Chondrocyte (in vitro differentiated cells): ENCODE results near the gene CCL28. TPM values are rescaled to one million over a fixed set of nuclear protein-coding genes. Genes with fewer than 3 reads are reported as not detected.
"Not testable (repeated sequence)": the region's sequence is repeated elsewhere in the genome, so short reads cannot be mapped to it uniquely, and the experiment has no call there.

Source experiments
- DNase-seq: peaks from one replicate; pipeline ENCODE4 v3.0.0; 2021; ENCODE audit warnings: mixed read lengths, low spot score
- H3K27ac Mint-ChIP-seq: one replicate; pipeline ENCODE4 v1.8.0; 2021; ENCODE audit warnings: mild to moderate bottlenecking, moderate library complexity, mixed read lengths; ENCODE audit not compliant: unreplicated experiment
- H3K27me3 Mint-ChIP-seq: 2 replicates; pipeline ENCODE4 v1.8.0; 2021; ENCODE audit warnings: low read depth, mixed read lengths
- H3K36me3 Mint-ChIP-seq: 2 replicates; pipeline ENCODE4 v1.8.0; 2021; ENCODE audit warnings: low read depth, mixed read lengths
- H3K4me1 Mint-ChIP-seq: 2 replicates; pipeline ENCODE4 v1.8.0; 2021; ENCODE audit warnings: low read depth, mild to moderate bottlenecking, mixed read lengths
- H3K4me3 Mint-ChIP-seq: one replicate; pipeline ENCODE4 v1.8.0; 2021; ENCODE audit warnings: mild to moderate bottlenecking, moderate library complexity, mixed read lengths; ENCODE audit not compliant: unreplicated experiment
- H3K9me3 Mint-ChIP-seq: 2 replicates; pipeline ENCODE4 v1.8.0; 2021; ENCODE audit warnings: low read depth, mixed read lengths
- CTCF ChIP-seq: fragments of 200-600 bp; sonication (generic); IDR thresholded peaks from 2 replicates; pipeline ENCODE4 v1.5.0; 2021; ENCODE audit warnings: antibody characterized with exemption, mild to moderate bottlenecking, moderate library complexity
- long read RNA-seq: library from polyadenylated mRNA; stranded (forward); transcript quantifications from one replicate; pipeline ENCODE4 v2.0.0, GENCODE V29; 2021
- total RNA-seq: library from RNA; stranded (reverse); gene quantifications from 3 replicates; pipeline ENCODE4 v1.2.1, GENCODE V29; 2021

The CCL28 gene, protein sequence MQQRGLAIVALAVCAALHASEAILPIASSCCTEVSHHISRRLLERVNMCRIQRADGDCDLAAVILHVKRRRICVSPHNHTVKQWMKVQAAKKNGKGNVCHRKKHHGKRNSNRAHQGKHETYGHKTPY
- 0.10 TPM in 1 of 3 replicates, not detected in the others for total RNA-seq
- long read RNA-seq = 0 reads

DNA sequence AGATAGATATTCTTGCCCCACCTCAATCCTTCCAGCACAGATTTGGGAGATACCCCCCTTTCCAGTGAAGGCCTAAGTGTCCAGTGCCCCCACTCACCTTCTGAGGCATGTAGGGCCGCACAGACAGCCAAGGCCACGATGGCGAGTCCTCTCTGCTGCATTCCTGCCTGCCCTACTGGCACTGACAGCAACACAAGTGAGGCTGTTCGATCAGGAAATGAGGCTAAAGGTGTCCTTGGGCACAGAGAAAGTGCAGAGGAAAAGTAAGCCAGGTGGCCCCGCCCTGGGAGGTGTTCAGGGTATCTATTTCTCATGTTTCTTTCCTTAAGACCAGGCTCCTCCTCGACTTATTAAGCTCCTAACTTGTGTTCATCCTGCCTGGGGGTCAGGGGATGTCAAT, at the start of gene CCL28:
TSS of gene CCL28 (minus strand) at position 236 of the 400 bp plus-strand sequence. CDS start at position 161, 75 bp downstream.
- no peak for TF ChIP-seq CTCF
- H3K27ac Mint-ChIP-seq = no peak within 1 kb of the TSS
- H3K27me3 Mint-ChIP-seq = no peaks in the 10 kb centered on the region

DNA sequence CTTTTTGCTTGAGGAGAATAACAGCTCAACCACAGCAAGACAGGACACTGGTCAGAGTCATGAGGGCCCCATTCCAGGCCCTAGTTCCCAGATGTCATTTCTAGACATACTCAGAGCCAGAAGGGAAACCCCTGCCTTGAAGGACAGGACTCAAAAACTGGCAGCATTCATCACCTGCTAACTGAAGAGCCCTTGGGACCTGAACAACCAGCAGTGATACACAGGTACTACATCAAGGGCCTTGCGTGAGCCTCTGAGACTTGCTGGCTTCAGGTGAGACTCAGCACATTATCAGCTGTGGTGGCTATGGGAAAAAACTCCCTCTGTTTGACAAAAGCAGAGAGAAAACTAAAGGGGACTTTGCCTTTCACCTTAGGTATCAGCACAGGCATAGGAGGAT, 48.9 kb upstream of the CCL28 start:
- DNase-seq = no peak
- no peak for TF ChIP-seq CTCF
- no peak overlapping the region for H3K4me3 Mint-ChIP-seq
- H3K27ac Mint-ChIP-seq = no peak overlapping the region
- peaks cover 2% of the 10 kb centered on the region for H3K4me1 Mint-ChIP-seq
- peaks cover 17% of the 10 kb centered on the region for H3K9me3 Mint-ChIP-seq
- H3K36me3 Mint-ChIP-seq = peaks cover 24% of the 10 kb centered on the region
- no peaks in the 10 kb centered on the region for H3K27me3 Mint-ChIP-seq

More for the DNA sequence above, at the start of gene CCL28:
- H3K4me3 Mint-ChIP-seq = no peak within 1 kb of the TSS
- H3K9me3 Mint-ChIP-seq = no peaks in the 10 kb centered on the region
- DNase-seq = no peak
- peaks cover 5% of the 10 kb centered on the region for H3K4me1 Mint-ChIP-seq
- no peaks in the 10 kb centered on the region for H3K36me3 Mint-ChIP-seq

DNA sequence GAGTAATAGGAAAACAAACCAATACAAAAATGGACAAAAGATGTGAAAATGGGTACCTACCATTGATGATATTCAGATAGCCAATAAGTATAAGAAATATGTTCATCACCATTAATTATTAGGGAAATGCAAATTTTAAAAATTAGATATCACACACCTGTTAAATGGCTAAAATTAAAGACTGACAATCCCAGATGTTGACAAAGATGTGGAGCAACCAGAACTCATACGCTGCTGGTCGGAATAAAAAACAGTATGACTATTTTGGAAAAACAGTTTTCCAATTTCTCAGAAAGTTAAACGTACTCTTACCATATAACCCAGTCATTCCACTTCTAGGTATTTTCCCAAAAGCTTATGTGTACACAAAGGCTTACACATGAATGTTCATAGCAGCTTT, 44.4 kb upstream of the CCL28 start:
- Mint-ChIP-seq H3K27me3 (no peaks in the 10 kb centered on the region), H3K27ac (no peak overlapping the region)
- DNase-seq = no peak

GRCh38 chr5:43441575-43441974, 29.4 kb upstream of the CCL28 start:
- not testable (repeated sequence) for H3K27ac Mint-ChIP-seq, DNase-seq, H3K4me3 Mint-ChIP-seq, H3K27me3 Mint-ChIP-seq, H3K4me1 Mint-ChIP-seq
- Mint-ChIP-seq H3K36me3 (peaks cover 35% of the 10 kb centered on the region), H3K9me3 (peaks cover 48% of the 10 kb centered on the region)

More for the DNA sequence above, 44.4 kb upstream of the CCL28 start:
- no peak overlapping the region for H3K4me3 Mint-ChIP-seq
- peaks cover 33% of the 10 kb centered on the region for H3K36me3 Mint-ChIP-seq
- TF ChIP-seq CTCF = no peak
- peaks cover 15% of the 10 kb centered on the region for H3K9me3 Mint-ChIP-seq
- no peaks in the 10 kb centered on the region for H3K4me1 Mint-ChIP-seq

- TF ChIP-seq CTCF = no peak
- Mint-ChIP-seq H3K27me3 (no peaks in the 10 kb centered on the region), H3K27ac (no peak overlapping the region), H3K4me3 (no peak overlapping the region), H3K36me3 (peaks cover 15% of the 10 kb centered on the region), H3K4me1 (peaks cover 18% of the 10 kb centered on the region), H3K9me3 (peaks cover 32% of the 10 kb centered on the region)
- no peak for DNase-seq
These were observed 25.0 kb upstream of the CCL28 start for GRCh38 chr5:43437062-43437660.

- no peaks in the 10 kb centered on the region for H3K27me3 Mint-ChIP-seq
- peak overlapping the region; percentile 25 for H3K27ac Mint-ChIP-seq
- DNase-seq = no peak
These were observed 21.2 kb upstream of the CCL28 start for GRCh38 chr5:43433382-43433781.

More at GRCh38 chr5:43433382-43433781, 21.2 kb upstream of the CCL28 start:
- Mint-ChIP-seq H3K36me3 (peaks cover 2% of the 10 kb centered on the region), H3K9me3 (peaks cover 14% of the 10 kb centered on the region), H3K4me3 (no peak overlapping the region), H3K4me1 (peaks cover 48% of the 10 kb centered on the region)
- no peak for TF ChIP-seq CTCF
